Stomach smooth muscle (tissue), 2 donors: Measurements from ENCODE around the gene SLC7A11.

Source experiments
- H3K27ac ChIP-seq: one replicate; pipeline ENCODE4 v1.7.0; 2013; ENCODE audit warnings: mild to moderate bottlenecking, low read length, inconsistent platforms
- H3K27me3 ChIP-seq, 2 donors: one replicate each; pipeline ENCODE4 v1.7.0; 2013; ENCODE audit warnings: low read length in 2 of 2; ENCODE audit not compliant: insufficient read depth in 2 of 2, control insufficient read depth in 1 of 2
- H3K36me3 ChIP-seq, 2 donors: one replicate each; pipeline ENCODE4 v1.7.0; 2013; ENCODE audit warnings: low read length in 2 of 2; ENCODE audit not compliant: control insufficient read depth in 2 of 2, insufficient read depth in 2 of 2
- H3K4me1 ChIP-seq: one replicate; pipeline ENCODE4 v1.7.0; 2013; ENCODE audit warnings: low read length; ENCODE audit not compliant: control insufficient read depth, insufficient read depth
- H3K4me3 ChIP-seq, 2 donors: one replicate each; pipeline ENCODE4 v1.7.0; 2013; ENCODE audit warnings: low read length in 2 of 2
- H3K9ac ChIP-seq, 2 donors: one replicate each; pipeline ENCODE4 v1.7.0; 2013; ENCODE audit warnings: low read length in 2 of 2, mild to moderate bottlenecking in 1 of 2
- H3K9me3 ChIP-seq, 2 donors: one replicate each; pipeline ENCODE4 v1.7.0; 2013; ENCODE audit warnings: low read length in 2 of 2; ENCODE audit not compliant: control insufficient read depth in 2 of 2
- donor health status: healthy.
- donor health status: Pancreatic carcinoma.

SLC7A11 gene

GRCh38 chr4:138163171-138163570 is 79.0 kb downstream of the SLC7A11 start:
- no peak overlapping the region for H3K27ac ChIP-seq
- no peaks in the 10 kb centered on the region for H3K4me1 ChIP-seq
- no peak overlapping the region for H3K9ac ChIP-seq
- H3K4me3 ChIP-seq, result no peak overlapping the region
- H3K36me3 ChIP-seq, result no peaks in the 10 kb centered on the region
- H3K9me3 ChIP-seq, result no peaks in the 10 kb centered on the region
- H3K27me3 ChIP-seq, result no peaks in the 10 kb centered on the region

- H3K9me3 ChIP-seq, result no peaks in the 10 kb centered on the region
- no peak overlapping the region for H3K9ac ChIP-seq
- no peaks in the 10 kb centered on the region for H3K36me3 ChIP-seq
- no peak overlapping the region for H3K27ac ChIP-seq
- H3K4me1 ChIP-seq, result no peaks in the 10 kb centered on the region
- H3K4me3 ChIP-seq, result no peak overlapping the region
- H3K27me3 ChIP-seq, result no peaks in the 10 kb centered on the region
Observed at GRCh38 chr4:138162259-138162658, 79.9 kb downstream of the SLC7A11 start.

DNA sequence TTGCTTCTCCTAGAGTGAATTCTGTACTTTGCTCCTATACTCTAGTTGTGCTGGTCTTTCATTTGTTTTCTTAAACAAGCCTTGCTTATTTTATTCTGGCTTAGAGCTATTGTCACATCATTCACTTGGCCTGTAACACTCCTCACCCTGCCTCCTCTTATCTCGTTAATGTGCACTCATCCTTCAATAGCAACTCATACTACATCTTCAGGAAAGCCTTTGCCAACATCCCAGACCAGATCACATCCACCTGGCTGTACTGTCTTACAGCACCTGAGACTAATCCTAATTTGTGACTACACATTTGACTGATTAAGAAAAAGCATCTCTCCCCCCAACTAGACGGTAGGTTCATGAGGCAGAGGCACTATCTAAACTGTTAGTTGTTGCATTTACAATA is 80.8 kb downstream of the SLC7A11 start:
- no peak overlapping the region for H3K4me3 ChIP-seq
- no peaks in the 10 kb centered on the region for H3K27me3 ChIP-seq
- H3K4me1 ChIP-seq, result no peaks in the 10 kb centered on the region
- H3K9ac ChIP-seq, result no peak overlapping the region
- no peaks in the 10 kb centered on the region for H3K9me3 ChIP-seq
- no peak overlapping the region for H3K27ac ChIP-seq
- H3K36me3 ChIP-seq, result no peaks in the 10 kb centered on the region

- no peaks in the 10 kb centered on the region for H3K9me3 ChIP-seq
- H3K27ac ChIP-seq, result no peak overlapping the region
- H3K9ac ChIP-seq, result no peak overlapping the region
- H3K4me3 ChIP-seq, result no peak overlapping the region
- H3K36me3 ChIP-seq, result no peaks in the 10 kb centered on the region
- H3K27me3 ChIP-seq, result no peaks in the 10 kb centered on the region
- H3K4me1 ChIP-seq, result no peaks in the 10 kb centered on the region
Observed at GRCh38 chr4:138158746-138159297, 83.3 kb downstream of the SLC7A11 start.

DNA sequence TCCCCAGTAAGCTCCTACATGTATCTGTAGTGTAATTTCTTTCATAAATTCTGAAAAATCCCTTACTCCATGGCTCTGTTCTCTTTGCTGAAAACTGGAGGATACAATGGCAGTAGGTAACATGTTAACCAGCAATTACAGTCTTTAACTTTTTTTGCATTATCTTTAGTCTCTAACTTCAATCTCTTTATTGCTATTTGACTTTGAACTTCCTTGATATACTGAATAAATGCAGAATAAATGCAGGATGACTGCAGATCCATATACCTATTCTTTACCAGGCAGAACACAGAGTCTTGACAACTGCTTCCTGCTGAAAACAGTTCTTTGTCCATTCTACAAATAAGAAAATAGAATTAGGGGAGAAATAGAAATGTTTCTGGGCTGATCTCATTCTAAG is 101.3 kb downstream of the SLC7A11 start:
- Histone ChIP-seq H3K9ac (no peak overlapping the region), H3K4me1 (no peaks in the 10 kb centered on the region), H3K27me3 (no peaks in the 10 kb centered on the region), H3K9me3 (no peaks in the 10 kb centered on the region), H3K27ac (no peak overlapping the region), H3K36me3 (no peaks in the 10 kb centered on the region), H3K4me3 (no peak overlapping the region)

DNA sequence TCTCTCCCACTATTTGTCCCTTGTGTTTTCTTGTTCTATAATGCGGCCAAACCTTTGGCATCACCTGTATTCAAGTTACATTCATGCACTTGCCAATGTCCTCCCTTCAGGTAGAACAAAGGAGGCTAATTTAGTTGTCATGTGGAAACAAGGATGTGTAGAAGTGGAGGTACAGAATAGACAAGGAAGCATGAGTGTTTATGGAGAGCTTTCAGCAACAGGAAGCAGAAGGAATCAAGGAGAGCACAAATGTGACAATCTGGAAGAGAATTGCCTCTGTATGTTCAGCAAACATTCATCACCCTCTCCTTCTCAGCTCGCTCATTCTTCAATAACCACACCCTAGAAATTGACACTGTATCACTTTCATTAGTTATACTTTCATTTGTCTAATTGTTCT is 103.4 kb downstream of the SLC7A11 start:
- no peaks in the 10 kb centered on the region for H3K27me3 ChIP-seq
- no peak overlapping the region for H3K9ac ChIP-seq
- no peaks in the 10 kb centered on the region for H3K4me1 ChIP-seq
- no peaks in the 10 kb centered on the region for H3K9me3 ChIP-seq
- H3K36me3 ChIP-seq, result no peaks in the 10 kb centered on the region
- no peak overlapping the region for H3K4me3 ChIP-seq
- no peak overlapping the region for H3K27ac ChIP-seq

DNA sequence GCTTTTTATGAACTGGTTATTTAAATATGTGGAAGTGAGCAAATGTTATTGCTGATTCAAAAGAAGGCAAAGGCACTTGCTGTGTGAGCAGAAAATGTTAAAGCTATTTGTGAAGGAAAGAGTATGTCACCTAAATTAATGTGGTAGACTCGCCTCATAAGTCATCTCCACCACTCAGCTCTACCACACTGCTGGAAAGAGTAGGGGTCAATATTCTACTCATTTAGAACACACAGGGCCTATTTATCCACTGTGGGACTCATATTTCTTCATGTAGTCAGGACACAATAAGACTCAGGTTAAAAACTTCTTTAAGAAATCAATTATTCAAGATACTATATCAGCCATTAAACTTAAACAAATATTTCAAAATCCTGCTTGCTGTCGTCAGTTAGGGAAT is 106.5 kb downstream of the SLC7A11 start:
- Histone ChIP-seq H3K27ac (no peak overlapping the region), H3K4me1 (no peaks in the 10 kb centered on the region), H3K4me3 (no peak overlapping the region), H3K9ac (no peak overlapping the region), H3K9me3 (peaks cover 0 to 2% of the 10 kb centered on the region in 2 donors), H3K36me3 (no peaks in the 10 kb centered on the region), H3K27me3 (no peaks in the 10 kb centered on the region)

DNA sequence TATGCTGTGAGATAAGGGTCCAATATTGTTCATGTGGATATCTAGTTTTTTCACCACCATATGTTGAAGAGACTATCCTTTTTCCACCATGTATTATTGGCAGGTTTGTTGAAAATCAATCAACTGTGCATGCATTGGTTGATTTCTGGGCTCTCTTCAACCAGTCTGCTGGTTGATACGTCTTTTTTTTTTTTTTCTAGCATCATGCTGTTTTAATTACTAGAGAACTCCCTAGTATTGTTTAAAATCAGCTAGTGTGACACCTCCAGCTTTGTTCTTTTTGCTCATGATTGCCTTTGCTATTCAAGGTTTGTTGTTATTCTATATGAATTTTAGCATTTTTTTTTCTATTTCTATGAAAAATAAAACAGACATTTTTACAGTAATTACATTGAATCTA is 123.9 kb downstream of the SLC7A11 start:
- no peaks in the 10 kb centered on the region for H3K9me3 ChIP-seq
- no peaks in the 10 kb centered on the region for H3K27me3 ChIP-seq
- no peaks in the 10 kb centered on the region for H3K36me3 ChIP-seq
- no peak overlapping the region for H3K9ac ChIP-seq
- no peak overlapping the region for H3K4me3 ChIP-seq
- no peaks in the 10 kb centered on the region for H3K4me1 ChIP-seq
- H3K27ac ChIP-seq, result no peak overlapping the region

GRCh38 chr4:138115053-138115452 is 127.1 kb downstream of the SLC7A11 start:
- H3K4me3 ChIP-seq, result no peak overlapping the region

DNA sequence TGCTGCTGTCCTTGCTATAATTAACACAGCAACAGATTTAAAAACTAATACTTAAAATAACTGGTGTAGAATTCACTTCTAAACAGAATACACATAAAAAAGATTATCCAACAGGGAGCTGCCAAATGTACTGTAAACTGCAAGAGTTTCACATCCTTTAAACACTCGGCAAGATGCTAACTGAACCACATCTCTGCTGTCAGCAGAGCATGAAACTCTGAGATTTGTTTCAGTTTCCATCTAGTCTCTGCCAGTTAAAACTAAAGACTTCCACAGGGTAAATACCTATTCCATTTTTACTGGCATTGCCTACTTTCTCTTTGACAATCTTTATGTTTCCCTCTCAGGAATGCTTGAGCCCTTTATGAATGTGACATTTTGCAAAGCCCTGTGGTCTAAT is 127.7 kb downstream of the SLC7A11 start:
- Histone ChIP-seq H3K27me3 (no peaks in the 10 kb centered on the region), H3K36me3 (no peaks in the 10 kb centered on the region), H3K9ac (no peak overlapping the region), H3K27ac (no peak overlapping the region), H3K4me3 (no peak overlapping the region), H3K4me1 (no peaks in the 10 kb centered on the region), H3K9me3 (no peaks in the 10 kb centered on the region)

More at GRCh38 chr4:138115053-138115452, 127.1 kb downstream of the SLC7A11 start:
- no peaks in the 10 kb centered on the region for H3K36me3 ChIP-seq
- H3K4me1 ChIP-seq, result no peaks in the 10 kb centered on the region
- H3K9ac ChIP-seq, result no peak overlapping the region
- no peaks in the 10 kb centered on the region for H3K9me3 ChIP-seq
- H3K27me3 ChIP-seq, result no peaks in the 10 kb centered on the region
- H3K27ac ChIP-seq, result no peak overlapping the region
